Neural progenitor cell (in vitro differentiated cells): ENCODE data around the gene MCTP2. TPM values are rescaled to one million over a fixed set of nuclear protein-coding genes. Genes with fewer than 3 reads are reported as not detected.
A peak's percentile ranks its signal among the peaks of the same experiment; 100 is the strongest.

Experiments
- DNase-seq: peaks from one replicate; pipeline ENCODE4 v3.0.0-alpha.2; 2016; ENCODE audit warnings: low spot score
- H2AFZ ChIP-seq: fragments of 200-600 bp; sonication (generic); replicated peaks from 2 replicates; pipeline ENCODE4 v1.6.1; 2016; ENCODE audit warnings: antibody characterized with exemption
- H3F3A ChIP-seq: fragments of 200-600 bp; sonication (generic); 2 replicates; pipeline ENCODE4 v1.6.1; 2016; ENCODE audit warnings: antibody characterized with exemption, low read depth
- H3K27ac ChIP-seq: fragments of 200-600 bp; sonication (generic); 2 replicates; pipeline ENCODE4 v1.5.1; 2016; ENCODE audit warnings: mild to moderate bottlenecking
- H3K27me3 ChIP-seq: fragments of 200-600 bp; sonication (generic); 2 replicates; pipeline ENCODE4 v1.6.1; 2016; ENCODE audit warnings: mild to moderate bottlenecking, moderate library complexity
- H3K36me3 ChIP-seq: fragments of 200-600 bp; sonication (generic); 2 replicates; pipeline ENCODE4 v1.5.1; 2016
- H3K4me1 ChIP-seq: fragments of 200-600 bp; sonication (generic); 2 replicates; pipeline ENCODE4 v1.6.1; 2016; ENCODE audit warnings: mixed run types
- H3K4me2 ChIP-seq: fragments of 200-600 bp; sonication (generic); 2 replicates; pipeline ENCODE4 v1.6.1; 2016
- H3K4me3 ChIP-seq: fragments of 200-600 bp; sonication (generic); 2 replicates; pipeline ENCODE4 v1.5.1; 2016
- H3K79me2 ChIP-seq: fragments of 200-600 bp; sonication (generic); 2 replicates; pipeline ENCODE4 v1.6.1; 2016; ENCODE audit warnings: low read depth
- H3K9ac ChIP-seq: fragments of 200-600 bp; sonication (generic); 2 replicates; pipeline ENCODE4 v1.6.1; 2016
- H3K9me3 ChIP-seq: fragments of 200-600 bp; sonication (generic); 2 replicates; pipeline ENCODE4 v1.5.1; 2016; ENCODE audit warnings: low read depth
- H4K20me1 ChIP-seq: fragments of 200-600 bp; sonication (generic); 2 replicates; pipeline ENCODE4 v1.6.1; 2016; ENCODE audit warnings: low read depth
- H3K27ac Mint-ChIP-seq: 3 replicates; pipeline ENCODE4 v1.8.0; 2021; ENCODE audit warnings: mixed read lengths
- H3K27me3 Mint-ChIP-seq: 2 replicates; pipeline ENCODE4 v1.8.0; 2022; ENCODE audit warnings: low read depth, mild to moderate bottlenecking, inconsistent platforms, moderate library complexity, mixed read lengths; ENCODE audit not compliant: insufficient read depth
- H3K36me3 Mint-ChIP-seq: 3 replicates; pipeline ENCODE4 v1.8.0; 2021; ENCODE audit warnings: mixed read lengths
- H3K4me1 Mint-ChIP-seq: 3 replicates; pipeline ENCODE4 v1.8.0; 2021; ENCODE audit warnings: mixed read lengths
- H3K4me3 Mint-ChIP-seq: 3 replicates; pipeline ENCODE4 v1.8.0; 2021; ENCODE audit warnings: mild to moderate bottlenecking, moderate library complexity, mixed read lengths
- H3K9me3 Mint-ChIP-seq: 3 replicates; pipeline ENCODE4 v1.8.0; 2020; ENCODE audit warnings: mixed read lengths
- EZH2 ChIP-seq: fragments of 200-600 bp; sonication (generic); IDR thresholded peaks from 2 replicates; pipeline ENCODE4 v1.6.1; 2017; ENCODE audit warnings: antibody characterized with exemption, mild to moderate bottlenecking, moderate library complexity
- EZH2phosphoT487 ChIP-seq: fragments of 200-600 bp; sonication (generic); IDR thresholded peaks from 2 replicates; pipeline ENCODE4 v1.6.1; 2017; ENCODE audit warnings: antibody characterized with exemption
- total RNA-seq: library from RNA; depleted of rRNA; stranded (reverse); fragments of >200 nt; gene quantifications from 2 replicates; pipeline ENCODE4 v1.2.3, GENCODE V29; 2015; ENCODE audit warnings: low replicate concordance
- TF ChIP-seq, protein P1 (sequence below): fragments of 200-600 bp; sonication (generic); IDR thresholded peaks from 2 replicates; pipeline ENCODE4 v1.5.1; 2017; ENCODE audit warnings: antibody characterized with exemption, mild to moderate bottlenecking

The MCTP2 gene
- total RNA-seq, 1 donor from 2014 or later = 0.17 TPM

DNA sequence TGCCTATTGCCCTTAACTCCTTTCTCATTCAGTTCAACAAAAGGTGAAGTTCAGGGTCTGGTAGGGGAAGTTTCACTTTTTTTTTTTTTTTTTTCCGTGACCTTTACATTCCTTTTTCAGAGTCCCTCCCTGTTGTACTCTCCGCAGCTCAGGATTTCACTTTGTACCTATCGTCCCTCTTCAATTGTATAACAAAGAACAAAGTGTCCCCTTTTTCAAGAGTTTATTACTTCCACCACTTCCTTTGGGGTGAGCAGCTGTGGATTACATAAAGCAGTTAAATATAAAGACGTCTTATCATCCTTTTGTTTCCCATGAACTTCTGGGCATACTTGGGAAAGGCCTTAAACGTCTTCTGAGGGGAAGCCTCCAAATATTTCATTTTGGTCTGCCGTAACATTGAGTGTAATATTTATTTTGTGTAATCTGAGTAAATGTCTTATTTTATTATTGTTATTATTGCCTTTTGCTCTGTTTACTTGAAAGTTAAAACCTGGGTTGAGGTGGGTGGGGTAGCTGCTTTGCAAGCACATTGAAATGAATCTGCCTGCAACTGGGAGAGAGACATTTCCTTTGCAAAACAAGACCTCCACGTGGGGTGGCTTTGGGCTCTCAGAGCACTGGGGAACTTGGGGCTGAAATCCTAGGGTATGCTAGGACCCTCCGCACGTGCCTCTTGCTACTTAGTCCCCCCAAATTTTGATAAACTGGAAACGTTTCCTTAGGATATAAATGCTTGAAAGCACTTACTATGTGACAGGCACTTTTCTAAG is 169.4 kb downstream of the MCTP2 start:
- H3K4me1 Mint-ChIP-seq = peaks cover 3% of the 10 kb centered on the region
- no peak overlapping the region for H3K4me3 Mint-ChIP-seq
- no peaks in the 10 kb centered on the region for H3K79me2 ChIP-seq
- no peak for DNase-seq
- no peak for TF ChIP-seq EZH2phosphoT487
- TF ChIP-seq EZH2 = no peak
- TF ChIP-seq, protein P1, sequence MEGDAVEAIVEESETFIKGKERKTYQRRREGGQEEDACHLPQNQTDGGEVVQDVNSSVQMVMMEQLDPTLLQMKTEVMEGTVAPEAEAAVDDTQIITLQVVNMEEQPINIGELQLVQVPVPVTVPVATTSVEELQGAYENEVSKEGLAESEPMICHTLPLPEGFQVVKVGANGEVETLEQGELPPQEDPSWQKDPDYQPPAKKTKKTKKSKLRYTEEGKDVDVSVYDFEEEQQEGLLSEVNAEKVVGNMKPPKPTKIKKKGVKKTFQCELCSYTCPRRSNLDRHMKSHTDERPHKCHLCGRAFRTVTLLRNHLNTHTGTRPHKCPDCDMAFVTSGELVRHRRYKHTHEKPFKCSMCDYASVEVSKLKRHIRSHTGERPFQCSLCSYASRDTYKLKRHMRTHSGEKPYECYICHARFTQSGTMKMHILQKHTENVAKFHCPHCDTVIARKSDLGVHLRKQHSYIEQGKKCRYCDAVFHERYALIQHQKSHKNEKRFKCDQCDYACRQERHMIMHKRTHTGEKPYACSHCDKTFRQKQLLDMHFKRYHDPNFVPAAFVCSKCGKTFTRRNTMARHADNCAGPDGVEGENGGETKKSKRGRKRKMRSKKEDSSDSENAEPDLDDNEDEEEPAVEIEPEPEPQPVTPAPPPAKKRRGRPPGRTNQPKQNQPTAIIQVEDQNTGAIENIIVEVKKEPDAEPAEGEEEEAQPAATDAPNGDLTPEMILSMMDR = no peak
- H3F3A ChIP-seq = no peaks in the 10 kb centered on the region
- no peak overlapping the region for H3K27ac Mint-ChIP-seq
- H2AFZ ChIP-seq = no peak overlapping the region
- no peak overlapping the region for H3K4me3 ChIP-seq
- no peak overlapping the region for H3K4me2 ChIP-seq
- no peak overlapping the region for H3K9ac ChIP-seq
- no peaks in the 10 kb centered on the region for H4K20me1 ChIP-seq
- no peaks in the 10 kb centered on the region for H3K9me3 Mint-ChIP-seq
- no peaks in the 10 kb centered on the region for H3K9me3 ChIP-seq
- peaks cover 5% of the 10 kb centered on the region for H3K27me3 Mint-ChIP-seq
- H3K4me1 ChIP-seq = no peaks in the 10 kb centered on the region
- H3K27ac ChIP-seq = no peak overlapping the region
- H3K36me3 Mint-ChIP-seq = no peaks in the 10 kb centered on the region
- H3K36me3 ChIP-seq = no peaks in the 10 kb centered on the region
- no peaks in the 10 kb centered on the region for H3K27me3 ChIP-seq

- peaks cover 3% of the 10 kb centered on the region for H3K4me1 Mint-ChIP-seq
- H3K4me3 Mint-ChIP-seq = no peak overlapping the region
- H3K27ac Mint-ChIP-seq = no peak overlapping the region
- H3K4me2 ChIP-seq = no peak overlapping the region
- no peaks in the 10 kb centered on the region for H3F3A ChIP-seq
- H3K4me1 ChIP-seq = no peaks in the 10 kb centered on the region
- no peaks in the 10 kb centered on the region for H3K36me3 ChIP-seq
- no peaks in the 10 kb centered on the region for H3K27me3 ChIP-seq
- no peak overlapping the region for H3K4me3 ChIP-seq
- H3K9me3 Mint-ChIP-seq = no peaks in the 10 kb centered on the region
- no peaks in the 10 kb centered on the region for H3K79me2 ChIP-seq
- peak overlapping the region; percentile 18 for H2AFZ ChIP-seq
- no peak for DNase-seq
- H3K9me3 ChIP-seq = no peaks in the 10 kb centered on the region
- H3K9ac ChIP-seq = no peak overlapping the region
- no peak overlapping the region for H3K27ac ChIP-seq
- no peaks in the 10 kb centered on the region for H4K20me1 ChIP-seq
- TF ChIP-seq EZH2 (no peak), EZH2phosphoT487 (no peak)
- TF ChIP-seq, protein P1 = no peak
- H3K36me3 Mint-ChIP-seq = no peaks in the 10 kb centered on the region
- H3K27me3 Mint-ChIP-seq = no peaks in the 10 kb centered on the region
Observed at GRCh38 chr15:94403331-94403730, 172.0 kb downstream of the MCTP2 start.

DNA sequence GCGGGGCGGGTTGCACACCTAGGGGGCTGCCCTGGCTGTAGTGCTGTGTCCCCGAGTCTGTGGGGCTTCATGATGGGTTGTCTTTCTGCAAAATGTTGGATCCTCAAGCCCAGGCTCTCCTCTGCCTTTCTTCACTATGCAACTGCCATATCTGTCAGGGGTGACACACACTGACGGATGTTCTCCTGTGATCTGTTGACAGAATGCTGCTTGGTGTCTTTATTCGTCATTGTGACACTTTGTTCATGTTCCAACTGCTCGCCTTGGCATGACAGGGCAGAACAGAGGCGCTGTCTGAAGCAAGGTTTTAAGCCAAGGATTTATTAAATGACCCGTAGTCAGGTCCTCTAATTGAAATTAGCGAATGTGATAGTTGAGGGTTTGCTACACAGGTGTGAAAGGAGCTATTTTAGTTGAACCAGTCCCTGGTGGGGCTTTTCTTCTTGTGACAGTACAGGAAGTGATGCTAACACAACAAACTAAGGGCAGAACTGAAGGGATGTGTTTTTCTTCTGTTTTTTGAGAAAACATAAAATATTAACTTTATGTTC is 173.4 kb downstream of the MCTP2 start:
- Histone ChIP-seq H3K9ac (no peak overlapping the region), H4K20me1 (no peaks in the 10 kb centered on the region), H3K36me3 (no peaks in the 10 kb centered on the region), H3K9me3 (no peaks in the 10 kb centered on the region), H3K27ac (no peak overlapping the region), H3F3A (no peaks in the 10 kb centered on the region), H3K79me2 (no peaks in the 10 kb centered on the region), H3K4me2 (no peak overlapping the region), H3K27me3 (no peaks in the 10 kb centered on the region), H3K4me3 (no peak overlapping the region), H2AFZ (no peak overlapping the region), H3K4me1 (no peaks in the 10 kb centered on the region)
- DNase-seq = no peak
- Mint-ChIP-seq H3K27me3 (peaks cover 1% of the 10 kb centered on the region), H3K4me3 (no peak overlapping the region), H3K9me3 (no peaks in the 10 kb centered on the region), H3K36me3 (no peaks in the 10 kb centered on the region), H3K4me1 (peaks cover 3% of the 10 kb centered on the region), H3K27ac (no peak overlapping the region)
- no peak for TF ChIP-seq EZH2phosphoT487

DNA sequence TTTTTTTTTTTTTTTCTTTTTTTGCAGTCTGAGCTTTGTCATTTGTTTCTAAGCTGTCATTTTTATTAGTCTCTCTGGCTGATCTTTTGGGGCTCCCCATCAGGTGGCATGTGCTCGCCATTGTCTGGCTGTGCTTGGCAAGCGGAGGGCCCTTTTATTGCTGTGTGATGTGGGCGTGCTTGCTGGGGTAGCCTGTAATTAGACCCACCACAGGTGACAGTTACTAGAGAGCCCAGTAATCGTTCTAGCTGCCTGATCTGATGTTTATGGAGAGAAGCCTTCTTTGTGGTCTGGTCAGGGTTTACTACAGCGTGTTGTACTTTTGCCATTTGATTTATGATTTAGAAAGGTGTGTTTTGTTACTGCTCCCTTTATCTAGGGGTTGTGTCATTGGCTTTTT is 179.9 kb downstream of the MCTP2 start:
- TF ChIP-seq EZH2 = no peak
- TF ChIP-seq, protein P1 = no peak
- Histone ChIP-seq H3K27ac (no peak overlapping the region), H3K36me3 (no peaks in the 10 kb centered on the region), H3K27me3 (no peaks in the 10 kb centered on the region), H3K79me2 (no peaks in the 10 kb centered on the region), H3F3A (peaks cover 4% of the 10 kb centered on the region), H3K4me3 (no peak overlapping the region), H2AFZ (no peak overlapping the region), H4K20me1 (no peaks in the 10 kb centered on the region), H3K4me2 (peak overlapping the region; percentile 9), H3K4me1 (peaks cover 23% of the 10 kb centered on the region), H3K9ac (no peak overlapping the region), H3K9me3 (no peaks in the 10 kb centered on the region)
- Mint-ChIP-seq H3K36me3 (no peaks in the 10 kb centered on the region), H3K27me3 (peaks cover 8% of the 10 kb centered on the region), H3K9me3 (no peaks in the 10 kb centered on the region), H3K4me3 (no peak overlapping the region), H3K27ac (no peak overlapping the region), H3K4me1 (peaks cover 30% of the 10 kb centered on the region)
- DNase-seq = peak; percentile 60
